Esophagus muscularis mucosa (tissue), 4 donors: ENCODE results near the gene CCDC106. TPM values are rescaled to one million over a fixed set of nuclear protein-coding genes. Genes with fewer than 3 reads are reported as not detected.

Experiments
- DNase-seq: peaks from one replicate; pipeline ENCODE4 v3.0.0-alpha.2; 2017; ENCODE audit errors: extremely low spot score
- H3K27ac ChIP-seq, 4 donors: fragments of 200-600 bp; sonication (generic); replicated peaks in 1 of 4; 1 replicate in 3 of 4; 2 replicates in 1 of 4; pipeline ENCODE4 v1.5.1; 2016 to 2019; ENCODE audit warnings: mild to moderate bottlenecking in 1 of 4
- H3K27me3 ChIP-seq, 4 donors: fragments of 200-600 bp; sonication (generic); one replicate each; pipeline versions ENCODE4 v1.5.1 to v1.6.0; 2016 to 2019
- H3K36me3 ChIP-seq, 4 donors: fragments of 200-600 bp; sonication (generic); one replicate each; pipeline ENCODE4 v1.5.1; 2016 to 2019
- H3K4me1 ChIP-seq, 4 donors: fragments of 200-600 bp; sonication (generic); one replicate each; pipeline ENCODE4 v1.5.1; 2016 to 2019
- H3K4me3 ChIP-seq, 4 donors: fragments of 200-600 bp; sonication (generic); 1 replicate in 2 of 4; 2 replicates in 2 of 4; pipeline ENCODE4 v1.5.1; 2016 to 2019; ENCODE audit warnings: mild to moderate bottlenecking in 4 of 4, moderate library complexity in 1 of 4
- H3K9me3 ChIP-seq, 4 donors: fragments of 200-600 bp; sonication (generic); 1 replicate in 3 of 4; 2 replicates in 1 of 4; pipeline ENCODE4 v1.5.1; 2016 to 2019
- CTCF ChIP-seq, 3 experiments: fragments of 200-600 bp in 2 of 3; fragments of 450-650 bp in 1 of 3; sonication (generic) in 2 of 3; IDR thresholded peaks; one replicate each; pipeline ENCODE4 v1.5.1; 2017 to 2019; ENCODE audit warnings: antibody characterized with exemption in 3 of 3, mild to moderate bottlenecking in 2 of 3, moderate library complexity in 1 of 3
- EP300 ChIP-seq: sonication (generic); formaldehyde crosslinking; IDR thresholded peaks from one replicate; pipeline ENCODE4 v1.6.1; 2017; ENCODE audit warnings: antibody characterized with exemption
- POLR2A ChIP-seq: fragments of 450-650 bp; IDR thresholded peaks from one replicate; pipeline ENCODE4 v1.6.1; 2017; ENCODE audit warnings: antibody characterized with exemption, moderate library complexity, mild to moderate bottlenecking, low read depth
- POLR2AphosphoS5 ChIP-seq, 2 donors: sonication (generic); formaldehyde crosslinking; IDR thresholded peaks; one replicate each; pipeline ENCODE4 v1.6.1; 2017; ENCODE audit warnings: antibody characterized with exemption in 2 of 2
- WGBS: methylation state at CpG from one replicate; pipeline ENCODE4 v1.1.5; 2018; 5-methylcytosine and 5-hydroxymethylcytosine counted together
- intact Hi-C: fragments of 100-400 bp; cut with DNase I; formaldehyde crosslinking; loops from one replicate; pipeline ENCODE4 v1.15.1; 2023
- total RNA-seq, 4 donors: library from RNA; depleted of rRNA; stranded (reverse); fragments of >200 nt; gene quantifications; one replicate each; pipeline versions ENCODE4 v1.1.0 to v1.2.1, GENCODE V29; 2016

The CCDC106 gene
- total RNA-seq, 4 donors from 2014 or later, result 9.4 to 22.0 (median 19.2) TPM

- Histone ChIP-seq H3K27ac (peak overlapping the region; percentile 89 to 99 (median 96)), H3K4me3 (peak overlapping the region in 2 of 4 donors; percentile 69 to 87), H3K27me3 (no peaks in the 10 kb centered on the region), H3K4me1 (peaks cover 29 to 70% (median 52%) of the 10 kb centered on the region in 4 donors), H3K9me3 (no peaks in the 10 kb centered on the region), H3K36me3 (peaks cover 0 to 15% (median 8%) of the 10 kb centered on the region in 4 donors)
- no peak for DNase-seq
- WGBS, result 75% methylated on average over 22 of the region's 22 CpGs
- intact Hi-C loops, result no loop called here
- TF ChIP-seq EP300 (no peak), CTCF (IDR thresholded peaks at IDR 0.05) (no peak)
Observed at GRCh38 chr19:55603581-55604292, 44.3 kb upstream of the CCDC106 start.

GRCh38 chr19:55605207-55605636 is 42.8 kb upstream of the CCDC106 start:
- intact Hi-C loops, result no loop called here
- Histone ChIP-seq H3K27me3 (no peaks in the 10 kb centered on the region), H3K4me1 (peaks cover 29 to 77% (median 51%) of the 10 kb centered on the region in 4 donors), H3K36me3 (peaks cover 0 to 28% (median 22%) of the 10 kb centered on the region in 4 donors), H3K4me3 (peak overlapping the region; percentile 69 to 93 (median 89)), H3K27ac (peak overlapping the region; percentile 89 to 99 (median 96)), H3K9me3 (no peaks in the 10 kb centered on the region)
- DNase-seq, result peak; percentile 99
- WGBS, result under 1% methylated on average over 16 of the region's 43 CpGs
- TF ChIP-seq EP300, result no peak
- TF ChIP-seq POLR2AphosphoS5 (IDR thresholded peaks at IDR 0.05), result peak; percentile 57 to 82

- H3K36me3 ChIP-seq, result peaks cover 0 to 33% (median 23%) of the 10 kb centered on the region in 4 donors
- peaks cover 33 to 74% (median 52%) of the 10 kb centered on the region in 4 donors for H3K4me1 ChIP-seq
- TF ChIP-seq POLR2AphosphoS5 (IDR thresholded peaks at IDR 0.05) (peak in 1 of 2 donors; percentile 21), EP300 (no peak), POLR2A (peak; percentile 13), CTCF (IDR thresholded peaks at IDR 0.05) (peak; percentile 62 to 76 (median 72))
- H3K27me3 ChIP-seq, result no peaks in the 10 kb centered on the region
- intact Hi-C loops, result loop anchor here (2.0 kb wide), 1 partner anchor 89 kb away; no protein-coding TSS in a partner anchor
- H3K9me3 ChIP-seq, result no peaks in the 10 kb centered on the region
- under 1% methylated on average over 18 of the region's 44 CpGs for WGBS
- peak within 1 kb of the TSS; percentile 89 to 99 (median 96) for H3K27ac ChIP-seq
- peak; percentile 95 for DNase-seq
- peak within 1 kb of the TSS; percentile 69 to 93 (median 89) for H3K4me3 ChIP-seq
Observed at GRCh38 chr19:55605637-55606470, 42.2 kb upstream of the CCDC106 start, which contains the start of gene ZNF865. Gene ZNF865, plus strand, starts transcription at chr19:55605647. Its CDS starts 7,972 bp downstream, at chr19:55613619.

- no peak for DNase-seq
- Histone ChIP-seq H3K4me3 (peak overlapping the region; percentile 69 to 93 (median 89)), H3K27me3 (no peaks in the 10 kb centered on the region), H3K36me3 (peaks cover 0 to 33% (median 23%) of the 10 kb centered on the region in 4 donors), H3K9me3 (no peaks in the 10 kb centered on the region), H3K27ac (peak overlapping the region; percentile 89 to 99 (median 96)), H3K4me1 (peaks cover 36 to 74% (median 52%) of the 10 kb centered on the region in 4 donors)
- TF ChIP-seq CTCF (IDR thresholded peaks at IDR 0.05), result no peak
- TF ChIP-seq POLR2AphosphoS5 (IDR thresholded peaks at IDR 0.05), result no peak
- no peak for TF ChIP-seq EP300
- TF ChIP-seq POLR2A, result no peak
- WGBS, result 21% methylated on average over 12 of the region's 12 CpGs
- intact Hi-C loops, result loop anchor here (2.0 kb wide), 1 partner anchor 90 kb away; no protein-coding TSS in a partner anchor
Observed at GRCh38 chr19:55606471-55606787, 41.6 kb upstream of the CCDC106 start.

GRCh38 chr19:55606817-55607216 is 41.2 kb upstream of the CCDC106 start:
- no peaks in the 10 kb centered on the region for H3K9me3 ChIP-seq
- TF ChIP-seq POLR2AphosphoS5 (IDR thresholded peaks at IDR 0.05) (no peak), POLR2A (no peak), EP300 (no peak), CTCF (IDR thresholded peaks at IDR 0.05) (no peak)
- no peaks in the 10 kb centered on the region for H3K27me3 ChIP-seq
- H3K27ac ChIP-seq, result peak overlapping the region in 3 of 4 donors; percentile 89 to 99 (median 97)
- peaks cover 40 to 74% (median 54%) of the 10 kb centered on the region in 4 donors for H3K4me1 ChIP-seq
- no peak for DNase-seq
- intact Hi-C loops, result loop anchor here (2.0 kb wide), 1 partner anchor 90 kb away; no protein-coding TSS in a partner anchor
- H3K36me3 ChIP-seq, result peaks cover 0 to 33% (median 23%) of the 10 kb centered on the region in 4 donors
- WGBS, result 71% methylated on average over 9 of the region's 9 CpGs
- H3K4me3 ChIP-seq, result peak overlapping the region in 3 of 4 donors; percentile 69 to 93 (median 91)
